K562 (cell line): Measurements from ENCODE around the gene IFT25. TPM values are rescaled to one million over a fixed set of nuclear protein-coding genes. Genes with fewer than 3 reads are reported as not detected.

Experiments
- polyA plus RNA-seq, 8 experiments: library from polyadenylated mRNA; depleted of rRNA in 4 of 8; stranded (reverse) in 5 of 8; unstranded in 3 of 8; fragments of >200 nt; fragmentation: Nextera tagmentation in 2 of 8; fragmentation: Illumina TruSeq in 1 of 8; extraction: Ambion mirVana in 2 of 8; extraction: Trizol in 1 of 8; gene quantifications; 2 replicates each; pipeline versions ENCODE4 v1.2.1 to v1.2.3, GENCODE V29; 2011 to 2014; ENCODE audit warnings: inconsistent platforms in 1 of 8, missing spikeins in 1 of 8
- total RNA-seq, 7 experiments: library from RNA; depleted of rRNA in 6 of 7; stranded (reverse); fragments of >200 nt in 6 of 7; fragmentation: Illumina TruSeq in 2 of 7; extraction: Trizol in 2 of 7; gene quantifications; 2 replicates each; pipeline versions ENCODE4 v1.2.1 to v1.2.3, GENCODE V29; 2011 to 2021; ENCODE audit warnings: low replicate concordance in 1 of 7

IFT25 gene
- total and polyA plus RNA-seq, 9 of the 15 experiments (the other 6 are each of a cell fraction or from before 2014, with no cell fraction given): 93.6 to 209 (median 167) TPM

Other genes starting within 250 kb of the IFT25 start
Only the 7 nearest of the 9 such genes appear.
- gene NDC1, start 107.4 kb downstream of the IFT25 start, total RNA-seq (2014; rRNA removed): 45.8 and 47.0 TPM in 2 replicates
- gene NDC1, start 107.4 kb downstream of the IFT25 start, total RNA-seq (2014; rRNA removed; fragmentation: Illumina TruSeq; extraction: Trizol): 80.0 and 86.4 TPM in 2 replicates
- gene NDC1, start 107.4 kb downstream of the IFT25 start, total RNA-seq (2015; rRNA removed; fragmentation: Illumina TruSeq; extraction: Trizol): 71.9 and 74.7 TPM in 2 replicates
- gene NDC1, start 107.4 kb downstream of the IFT25 start, total RNA-seq (2021): 64.5 and 74.2 TPM in 2 replicates
- 90.9 and 102 TPM in 2 replicates for gene NDC1, start 107.4 kb downstream of the IFT25 start, polyA plus RNA-seq (2011; rRNA removed)
- 58.9 and 66.4 TPM in 2 replicates for gene NDC1, start 107.4 kb downstream of the IFT25 start, polyA plus RNA-seq (2014; fragmentation: Illumina TruSeq; extraction: Trizol)
- 10 to 100 TPM; 26.9 to 46.8 TPM for gene NDC1, start 107.4 kb downstream of the IFT25 start, polyA plus RNA-seq (2014; fragmentation: Nextera tagmentation; extraction: Ambion mirVana)
- 46.0 and 49.9 TPM in 2 replicates for gene NDC1, start 107.4 kb downstream of the IFT25 start, polyA plus RNA-seq (2014; rRNA removed)
- gene YIPF1, start 55.9 kb downstream of the IFT25 start, total RNA-seq (2014; rRNA removed): 17.8 and 23.8 TPM in 2 replicates
- gene YIPF1, start 55.9 kb downstream of the IFT25 start, total RNA-seq (2014; rRNA removed; fragmentation: Illumina TruSeq; extraction: Trizol): 21.6 and 23.9 TPM in 2 replicates
- 17.9 and 19.6 TPM in 2 replicates for gene YIPF1, start 55.9 kb downstream of the IFT25 start, total RNA-seq (2015; rRNA removed; fragmentation: Illumina TruSeq; extraction: Trizol)
- gene YIPF1, start 55.9 kb downstream of the IFT25 start, total RNA-seq (2021): 15.3 and 15.5 TPM in 2 replicates
- gene YIPF1, start 55.9 kb downstream of the IFT25 start, polyA plus RNA-seq (2011; rRNA removed): 35.6 and 37.5 TPM in 2 replicates
- gene YIPF1, start 55.9 kb downstream of the IFT25 start, polyA plus RNA-seq (2014; fragmentation: Illumina TruSeq; extraction: Trizol): 25.0 and 27.3 TPM in 2 replicates
- 10 to 100 TPM; 11.5 to 15.2 TPM for gene YIPF1, start 55.9 kb downstream of the IFT25 start, polyA plus RNA-seq (2014; fragmentation: Nextera tagmentation; extraction: Ambion mirVana)
- gene YIPF1, start 55.9 kb downstream of the IFT25 start, polyA plus RNA-seq (2014; rRNA removed): 19.2 and 21.3 TPM in 2 replicates
- gene DIO1, start 51.5 kb downstream of the IFT25 start, total RNA-seq (2014; rRNA removed): not detected in 2 replicates
- not detected in 2 replicates for gene DIO1, start 51.5 kb downstream of the IFT25 start, total RNA-seq (2014; rRNA removed; fragmentation: Illumina TruSeq; extraction: Trizol)
- gene DIO1, start 51.5 kb downstream of the IFT25 start, total RNA-seq (2015; rRNA removed; fragmentation: Illumina TruSeq; extraction: Trizol): not detected in 2 replicates
- not detected in 2 replicates for gene DIO1, start 51.5 kb downstream of the IFT25 start, total RNA-seq (2021)
- not detected in 2 replicates for gene DIO1, start 51.5 kb downstream of the IFT25 start, polyA plus RNA-seq (2011; rRNA removed)
- not detected in 2 replicates for gene DIO1, start 51.5 kb downstream of the IFT25 start, polyA plus RNA-seq (2014; fragmentation: Illumina TruSeq; extraction: Trizol)
- gene DIO1, start 51.5 kb downstream of the IFT25 start, polyA plus RNA-seq (2014; fragmentation: Nextera tagmentation; extraction: Ambion mirVana): not detected
- gene DIO1, start 51.5 kb downstream of the IFT25 start, polyA plus RNA-seq (2014; rRNA removed): not detected in 2 replicates
- 26.0 and 26.2 TPM in 2 replicates for gene LRRC42, start 651 bp upstream of the IFT25 start, total RNA-seq (2014; rRNA removed)
- gene LRRC42, start 651 bp upstream of the IFT25 start, total RNA-seq (2014; rRNA removed; fragmentation: Illumina TruSeq; extraction: Trizol): 39.0 and 45.4 TPM in 2 replicates
- gene LRRC42, start 651 bp upstream of the IFT25 start, total RNA-seq (2015; rRNA removed; fragmentation: Illumina TruSeq; extraction: Trizol): 35.0 and 35.5 TPM in 2 replicates
- gene LRRC42, start 651 bp upstream of the IFT25 start, total RNA-seq (2021): 40.1 and 42.7 TPM in 2 replicates
- 51.9 and 64.1 TPM in 2 replicates for gene LRRC42, start 651 bp upstream of the IFT25 start, polyA plus RNA-seq (2011; rRNA removed)
- 42.0 and 42.9 TPM in 2 replicates for gene LRRC42, start 651 bp upstream of the IFT25 start, polyA plus RNA-seq (2014; fragmentation: Illumina TruSeq; extraction: Trizol)
- gene LRRC42, start 651 bp upstream of the IFT25 start, polyA plus RNA-seq (2014; fragmentation: Nextera tagmentation; extraction: Ambion mirVana): 10 to 100 TPM; 17.3 to 19.1 TPM
- 33.6 and 35.2 TPM in 2 replicates for gene LRRC42, start 651 bp upstream of the IFT25 start, polyA plus RNA-seq (2014; rRNA removed)
- gene LDLRAD1, start 72.5 kb upstream of the IFT25 start, total RNA-seq (2014; rRNA removed): not detected in 2 replicates
- not detected in 2 replicates for gene LDLRAD1, start 72.5 kb upstream of the IFT25 start, total RNA-seq (2014; rRNA removed; fragmentation: Illumina TruSeq; extraction: Trizol)
- gene LDLRAD1, start 72.5 kb upstream of the IFT25 start, total RNA-seq (2015; rRNA removed; fragmentation: Illumina TruSeq; extraction: Trizol): not detected in 2 replicates
- gene LDLRAD1, start 72.5 kb upstream of the IFT25 start, total RNA-seq (2021): not detected in 2 replicates
- not detected in 2 replicates for gene LDLRAD1, start 72.5 kb upstream of the IFT25 start, polyA plus RNA-seq (2011; rRNA removed)
- not detected in 2 replicates for gene LDLRAD1, start 72.5 kb upstream of the IFT25 start, polyA plus RNA-seq (2014; fragmentation: Illumina TruSeq; extraction: Trizol)
- gene LDLRAD1, start 72.5 kb upstream of the IFT25 start, polyA plus RNA-seq (2014; fragmentation: Nextera tagmentation; extraction: Ambion mirVana): not detected
- gene LDLRAD1, start 72.5 kb upstream of the IFT25 start, polyA plus RNA-seq (2014; rRNA removed): not detected in 2 replicates
- 97.2 and 122 TPM in 2 replicates for gene TMEM59, start 107.5 kb upstream of the IFT25 start, total RNA-seq (2014; rRNA removed)
- 151 and 168 TPM in 2 replicates for gene TMEM59, start 107.5 kb upstream of the IFT25 start, total RNA-seq (2014; rRNA removed; fragmentation: Illumina TruSeq; extraction: Trizol)
- 137 and 144 TPM in 2 replicates for gene TMEM59, start 107.5 kb upstream of the IFT25 start, total RNA-seq (2015; rRNA removed; fragmentation: Illumina TruSeq; extraction: Trizol)
- 163 and 186 TPM in 2 replicates for gene TMEM59, start 107.5 kb upstream of the IFT25 start, total RNA-seq (2021)
- gene TMEM59, start 107.5 kb upstream of the IFT25 start, polyA plus RNA-seq (2011; rRNA removed): 299 and 316 TPM in 2 replicates
- 133 and 136 TPM in 2 replicates for gene TMEM59, start 107.5 kb upstream of the IFT25 start, polyA plus RNA-seq (2014; fragmentation: Illumina TruSeq; extraction: Trizol)
- 100 to 1,000 TPM; 196 to 202 TPM for gene TMEM59, start 107.5 kb upstream of the IFT25 start, polyA plus RNA-seq (2014; fragmentation: Nextera tagmentation; extraction: Ambion mirVana)
- gene TMEM59, start 107.5 kb upstream of the IFT25 start, polyA plus RNA-seq (2014; rRNA removed): 93.1 and 127 TPM in 2 replicates
- gene TCEANC2, start 107.9 kb upstream of the IFT25 start, total RNA-seq (2014; rRNA removed): 3.3 and 6.2 TPM in 2 replicates
- 6.3 and 8.2 TPM in 2 replicates for gene TCEANC2, start 107.9 kb upstream of the IFT25 start, total RNA-seq (2014; rRNA removed; fragmentation: Illumina TruSeq; extraction: Trizol)
- gene TCEANC2, start 107.9 kb upstream of the IFT25 start, total RNA-seq (2015; rRNA removed; fragmentation: Illumina TruSeq; extraction: Trizol): 4.7 and 5.6 TPM in 2 replicates
- gene TCEANC2, start 107.9 kb upstream of the IFT25 start, total RNA-seq (2021): 7.0 and 7.2 TPM in 2 replicates
- 7.4 and 8.4 TPM in 2 replicates for gene TCEANC2, start 107.9 kb upstream of the IFT25 start, polyA plus RNA-seq (2011; rRNA removed)
- gene TCEANC2, start 107.9 kb upstream of the IFT25 start, polyA plus RNA-seq (2014; fragmentation: Illumina TruSeq; extraction: Trizol): 6.0 and 7.1 TPM in 2 replicates
- 10 to 100 TPM in 1 of 2 experiments, 1 to 10 TPM in 1; 9.8 to 10.2 TPM for gene TCEANC2, start 107.9 kb upstream of the IFT25 start, polyA plus RNA-seq (2014; fragmentation: Nextera tagmentation; extraction: Ambion mirVana)
- 5.2 and 5.3 TPM in 2 replicates for gene TCEANC2, start 107.9 kb upstream of the IFT25 start, polyA plus RNA-seq (2014; rRNA removed)